Osteoblast (primary cell): ENCODE measurements around the gene FZD7. TPM values are rescaled to one million over a fixed set of nuclear protein-coding genes. Genes with fewer than 3 reads are reported as not detected.

Experiments used
- DNase-seq: peaks from one replicate; pipeline ENCODE4 v3.0.0; 2011; ENCODE audit warnings: low spot score, mixed read lengths; ENCODE audit not compliant: insufficient read length; ENCODE audit errors: missing footprints
- H2AFZ ChIP-seq: 2 replicates; pipeline ENCODE4 v1.6.0; 2011; ENCODE audit warnings: mild to moderate bottlenecking, low read length
- H3K27ac ChIP-seq: 2 replicates; pipeline ENCODE4 v1.5.1; 2011; ENCODE audit warnings: mild to moderate bottlenecking, low read depth, low read length, moderate library complexity
- H3K27me3 ChIP-seq: 2 replicates; pipeline ENCODE4 v1.6.0; 2012; ENCODE audit warnings: mild to moderate bottlenecking, control low read depth, inconsistent platforms, low read length, moderate library complexity; ENCODE audit not compliant: insufficient read depth
- H3K36me3 ChIP-seq: 2 replicates; pipeline ENCODE4 v1.5.1; 2011; ENCODE audit warnings: mild to moderate bottlenecking, low read length, control low read depth, moderate library complexity; ENCODE audit not compliant: insufficient read depth
- H3K4me1 ChIP-seq: 2 replicates; pipeline ENCODE4 v1.5.1; 2011; ENCODE audit warnings: mild to moderate bottlenecking, low read length, control low read depth, moderate library complexity; ENCODE audit not compliant: insufficient read depth
- H3K4me2 ChIP-seq: 2 replicates; pipeline ENCODE4 v1.6.0; 2011; ENCODE audit warnings: mild to moderate bottlenecking, low read length; ENCODE audit not compliant: insufficient read depth
- H3K4me3 ChIP-seq: fragments of 200-600 bp; sonication (generic); 3 replicates; pipeline ENCODE4 v1.5.1; 2012; ENCODE audit warnings: mild to moderate bottlenecking, low read length, inconsistent platforms; ENCODE audit not compliant: insufficient read depth
- H3K79me2 ChIP-seq: 2 replicates; pipeline ENCODE4 v1.6.0; 2012; ENCODE audit warnings: mild to moderate bottlenecking, low read length, control low read depth, inconsistent platforms; ENCODE audit not compliant: insufficient read depth
- H3K9me3 ChIP-seq: 2 replicates; pipeline ENCODE4 v1.5.1; 2011; ENCODE audit warnings: low read depth, low read length, control low read depth
- H4K20me1 ChIP-seq: 2 replicates; pipeline ENCODE4 v1.6.0; 2012; ENCODE audit warnings: mild to moderate bottlenecking, low read length, control low read depth; ENCODE audit not compliant: insufficient read depth
- total RNA-seq: library from RNA; depleted of rRNA; stranded (reverse); fragments of >200 nt; gene quantifications from 2 replicates; pipeline ENCODE4 v1.2.3, GENCODE V29; 2012
- TF ChIP-seq, protein P1 (sequence below): IDR thresholded peaks from 2 replicates; pipeline ENCODE4 v1.5.1; 2011; ENCODE audit warnings: mild to moderate bottlenecking, low read depth, low read length, moderate library complexity; ENCODE audit errors: extremely low read depth

The FZD7 gene
- total RNA-seq, 1 donor = 73.8 TPM

DNA sequence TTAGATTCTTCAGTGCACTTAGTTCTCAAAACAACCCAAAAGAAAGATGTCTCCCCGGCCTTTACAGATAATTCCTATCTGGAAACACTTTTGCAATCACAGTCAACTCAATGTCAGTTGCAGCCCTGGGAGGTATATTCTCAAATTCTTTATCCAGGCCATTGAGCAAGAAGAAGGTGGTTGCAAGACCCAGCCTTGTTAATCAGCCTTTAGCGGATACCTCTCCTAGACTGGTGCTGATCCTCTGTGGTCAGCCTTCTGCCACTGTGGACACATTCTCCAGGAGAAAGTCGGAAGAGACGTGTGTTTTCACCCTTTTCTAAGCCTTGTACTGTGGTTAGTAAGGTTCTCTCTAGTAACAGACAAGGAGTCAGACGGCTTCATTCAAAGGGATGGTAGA lies 7.8 kb upstream of the FZD7 start:
- Histone ChIP-seq H3K4me1 (peaks cover under 1% of the 10 kb centered on the region), H3K27me3 (no peaks in the 10 kb centered on the region), H4K20me1 (no peaks in the 10 kb centered on the region), H3K9me3 (no peaks in the 10 kb centered on the region), H3K4me3 (no peak overlapping the region), H3K79me2 (no peaks in the 10 kb centered on the region), H3K4me2 (no peak overlapping the region), H3K27ac (no peak overlapping the region), H2AFZ (no peak overlapping the region), H3K36me3 (no peaks in the 10 kb centered on the region)
- TF ChIP-seq, protein P1, sequence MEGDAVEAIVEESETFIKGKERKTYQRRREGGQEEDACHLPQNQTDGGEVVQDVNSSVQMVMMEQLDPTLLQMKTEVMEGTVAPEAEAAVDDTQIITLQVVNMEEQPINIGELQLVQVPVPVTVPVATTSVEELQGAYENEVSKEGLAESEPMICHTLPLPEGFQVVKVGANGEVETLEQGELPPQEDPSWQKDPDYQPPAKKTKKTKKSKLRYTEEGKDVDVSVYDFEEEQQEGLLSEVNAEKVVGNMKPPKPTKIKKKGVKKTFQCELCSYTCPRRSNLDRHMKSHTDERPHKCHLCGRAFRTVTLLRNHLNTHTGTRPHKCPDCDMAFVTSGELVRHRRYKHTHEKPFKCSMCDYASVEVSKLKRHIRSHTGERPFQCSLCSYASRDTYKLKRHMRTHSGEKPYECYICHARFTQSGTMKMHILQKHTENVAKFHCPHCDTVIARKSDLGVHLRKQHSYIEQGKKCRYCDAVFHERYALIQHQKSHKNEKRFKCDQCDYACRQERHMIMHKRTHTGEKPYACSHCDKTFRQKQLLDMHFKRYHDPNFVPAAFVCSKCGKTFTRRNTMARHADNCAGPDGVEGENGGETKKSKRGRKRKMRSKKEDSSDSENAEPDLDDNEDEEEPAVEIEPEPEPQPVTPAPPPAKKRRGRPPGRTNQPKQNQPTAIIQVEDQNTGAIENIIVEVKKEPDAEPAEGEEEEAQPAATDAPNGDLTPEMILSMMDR = no peak
- no peak for DNase-seq

GRCh38 chr2:202026507-202026906 lies 7.1 kb upstream of the FZD7 start:
- H3K36me3 ChIP-seq = no peaks in the 10 kb centered on the region
- H3K9me3 ChIP-seq = no peaks in the 10 kb centered on the region
- H3K4me3 ChIP-seq = no peak overlapping the region
- no peaks in the 10 kb centered on the region for H3K27me3 ChIP-seq
- H3K27ac ChIP-seq = no peak overlapping the region
- no peaks in the 10 kb centered on the region for H3K79me2 ChIP-seq
- TF ChIP-seq, protein P1 = no peak
- no peaks in the 10 kb centered on the region for H4K20me1 ChIP-seq
- no peak overlapping the region for H3K4me2 ChIP-seq
- no peak for DNase-seq
- H2AFZ ChIP-seq = no peak overlapping the region
- H3K4me1 ChIP-seq = peaks cover 8% of the 10 kb centered on the region

DNA sequence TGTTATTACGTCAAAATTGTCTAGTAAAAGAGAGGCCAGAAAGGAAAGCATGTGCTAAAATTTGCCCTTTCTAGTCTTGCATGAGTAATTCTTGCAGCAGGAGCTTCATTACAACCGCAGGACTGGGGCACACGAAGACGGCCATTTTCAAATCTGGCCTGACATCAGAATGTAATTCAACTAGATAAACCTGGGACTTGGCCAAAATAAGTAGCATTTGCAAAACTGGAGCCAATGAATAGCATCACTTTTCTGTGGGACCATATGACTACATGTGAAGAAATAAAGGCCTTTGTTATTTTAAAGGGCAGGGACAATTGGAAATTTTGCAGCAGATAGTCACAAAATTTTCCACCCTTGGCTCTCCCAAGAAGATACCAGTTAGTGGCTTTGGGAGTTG lies 3.0 kb upstream of the FZD7 start:
- Histone ChIP-seq H3K4me3 (no peak overlapping the region), H3K27ac (peak overlapping the region; percentile 75), H3K4me1 (peaks cover 23% of the 10 kb centered on the region), H3K36me3 (peaks cover 2% of the 10 kb centered on the region), H2AFZ (peak overlapping the region; percentile 23), H3K9me3 (no peaks in the 10 kb centered on the region), H3K4me2 (peak overlapping the region; percentile 14), H3K79me2 (peaks cover 13% of the 10 kb centered on the region), H4K20me1 (peaks cover 13% of the 10 kb centered on the region), H3K27me3 (no peaks in the 10 kb centered on the region)
- TF ChIP-seq, protein P1 = no peak
- DNase-seq = peak; percentile 94

GRCh38 chr2:202031246-202031951 lies 2.3 kb upstream of the FZD7 start:
- Histone ChIP-seq H3K79me2 (peaks cover 20% of the 10 kb centered on the region), H3K27me3 (no peaks in the 10 kb centered on the region), H3K4me3 (peak overlapping the region; percentile 80), H2AFZ (no peak overlapping the region), H3K27ac (peak overlapping the region; percentile 91), H3K4me2 (peak overlapping the region; percentile 90), H3K4me1 (peaks cover 29% of the 10 kb centered on the region), H4K20me1 (peaks cover 18% of the 10 kb centered on the region), H3K9me3 (no peaks in the 10 kb centered on the region), H3K36me3 (peaks cover 7% of the 10 kb centered on the region)
- TF ChIP-seq, protein P1 = no peak
- no peak for DNase-seq
